Upper lobe of left lung (tissue), 6 donors: Measurements from ENCODE around the gene MLIP. TPM values are rescaled to one million over a fixed set of nuclear protein-coding genes. Genes with fewer than 3 reads are reported as not detected.
"Not testable (repeated sequence)": the region's sequence is repeated elsewhere in the genome, so short reads cannot be mapped to it uniquely, and the experiment has no call there.

Experiments
- ATAC-seq, 2 donors: fragments of 200-7000 bp; cut with Tn5 transposase; one replicate each; pipeline ENCODE4 v1.9.1; 2022; ENCODE audit warnings: mild to moderate bottlenecking in 2 of 2, moderate library complexity in 2 of 2; ENCODE audit not compliant: low FRiP score in 2 of 2
- DNase-seq, 2 donors: peaks; one replicate each; pipeline ENCODE4 v3.0.0-alpha.2; 2019 to 2020
- H3K27ac ChIP-seq, 4 donors: fragments of 200-600 bp; sonication (generic); one replicate each; pipeline ENCODE4 v1.5.1; 2016 to 2019
- H3K27me3 ChIP-seq, 4 donors: fragments of 200-600 bp; sonication (generic); one replicate each; pipeline ENCODE4 v1.5.1; 2017 to 2019
- H3K36me3 ChIP-seq, 4 donors: fragments of 200-600 bp; sonication (generic); one replicate each; pipeline ENCODE4 v1.5.1; 2016 to 2019
- H3K4me1 ChIP-seq, 4 donors: fragments of 200-600 bp; sonication (generic); one replicate each; pipeline ENCODE4 v1.5.1; 2018 to 2019
- H3K4me3 ChIP-seq, 4 donors: fragments of 200-600 bp; sonication (generic); one replicate each; pipeline ENCODE4 v1.5.1; 2017 to 2019; ENCODE audit warnings: mild to moderate bottlenecking in 2 of 4, moderate library complexity in 1 of 4
- H3K9me3 ChIP-seq, 4 donors: fragments of 200-600 bp; sonication (generic); one replicate each; pipeline ENCODE4 v1.5.1; 2018 to 2019
- EP300 ChIP-seq, 4 donors: sonication (generic); formaldehyde crosslinking; IDR thresholded peaks; one replicate each; pipeline ENCODE4 v1.5.1; 2017; ENCODE audit warnings: antibody characterized with exemption in 4 of 4, control low read depth in 2 of 4
- POLR2A ChIP-seq, 4 donors: fragments of 450-650 bp; IDR thresholded peaks; one replicate each; pipeline ENCODE4 v1.5.1; 2016 to 2017; ENCODE audit warnings: antibody characterized with exemption in 4 of 4, mild to moderate bottlenecking in 2 of 4
- POLR2AphosphoS5 ChIP-seq, 2 donors: sonication (generic); formaldehyde crosslinking; IDR thresholded peaks; one replicate each; pipeline ENCODE4 v1.5.1; 2017; ENCODE audit warnings: antibody characterized with exemption in 2 of 2
- WGBS, 2 donors: methylation state at CpG; one replicate each; pipeline ENCODE4 v1.1.5; 2017 to 2018; 5-methylcytosine and 5-hydroxymethylcytosine counted together
- total RNA-seq, 6 donors: library from RNA; depleted of rRNA in 4 of 6; stranded (reverse); fragments of >200 nt in 4 of 6; gene quantifications; one replicate each; pipeline versions ENCODE4 v1.1.0 to v1.2.1, GENCODE V29; 2016 to 2021
- TF ChIP-seq, protein P1 (sequence below), 6 experiments: fragments of 450-650 bp in 4 of 6; fragments of 200-600 bp in 2 of 6; sonication (generic) in 2 of 6; IDR thresholded peaks; one replicate each; pipeline ENCODE4 v1.5.1; 2016 to 2019; ENCODE audit warnings: antibody characterized with exemption in 6 of 6
- donor health status: DM: no; HTN: no; CAD: no; lungs with moderate emphysema.
- donor health status: DM: no; HTN: yes; CAD: no; lungs with severe emphysema.

MLIP gene
- total RNA-seq, 6 donors from 2014 or later: 0.47 to 1.3 (median 0.77) TPM; not detected in 2

DNA sequence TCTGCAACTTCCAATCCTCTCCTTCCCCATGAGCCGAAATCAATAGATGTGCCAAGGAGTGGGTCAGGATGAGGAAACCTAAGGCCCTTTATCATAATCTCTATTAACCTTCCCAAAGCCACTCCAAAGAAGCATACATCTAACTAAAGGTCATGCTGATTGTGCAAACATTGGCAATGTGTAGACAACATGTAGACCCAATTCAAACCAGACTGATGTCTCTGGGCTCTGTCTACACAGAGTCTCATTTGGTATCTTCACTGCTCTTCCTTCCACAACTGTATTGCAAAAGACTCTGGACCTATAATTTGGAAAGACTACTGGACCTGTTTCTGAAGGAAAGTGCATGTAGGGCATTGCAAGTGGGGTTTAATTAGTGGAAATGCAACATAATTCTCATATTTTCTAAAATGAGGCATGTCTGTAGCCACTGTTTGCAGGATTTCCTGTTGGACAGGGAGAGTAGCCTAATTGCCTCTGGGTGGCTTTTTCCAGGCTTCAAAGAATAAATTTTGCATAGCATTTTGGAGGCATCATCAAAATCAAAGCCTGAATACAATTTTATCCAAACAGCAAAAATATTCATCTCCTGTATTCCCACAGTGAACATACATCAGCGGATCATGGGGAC, 35.0 kb upstream of the MLIP start:
- H3K4me1 ChIP-seq: no peaks in the 10 kb centered on the region
- TF ChIP-seq POLR2AphosphoS5 (IDR thresholded peaks at IDR 0.05) (no peak), POLR2A (IDR thresholded peaks at IDR 0.05) (no peak), EP300 (IDR thresholded peaks at IDR 0.05) (no peak)
- TF ChIP-seq, protein P1, sequence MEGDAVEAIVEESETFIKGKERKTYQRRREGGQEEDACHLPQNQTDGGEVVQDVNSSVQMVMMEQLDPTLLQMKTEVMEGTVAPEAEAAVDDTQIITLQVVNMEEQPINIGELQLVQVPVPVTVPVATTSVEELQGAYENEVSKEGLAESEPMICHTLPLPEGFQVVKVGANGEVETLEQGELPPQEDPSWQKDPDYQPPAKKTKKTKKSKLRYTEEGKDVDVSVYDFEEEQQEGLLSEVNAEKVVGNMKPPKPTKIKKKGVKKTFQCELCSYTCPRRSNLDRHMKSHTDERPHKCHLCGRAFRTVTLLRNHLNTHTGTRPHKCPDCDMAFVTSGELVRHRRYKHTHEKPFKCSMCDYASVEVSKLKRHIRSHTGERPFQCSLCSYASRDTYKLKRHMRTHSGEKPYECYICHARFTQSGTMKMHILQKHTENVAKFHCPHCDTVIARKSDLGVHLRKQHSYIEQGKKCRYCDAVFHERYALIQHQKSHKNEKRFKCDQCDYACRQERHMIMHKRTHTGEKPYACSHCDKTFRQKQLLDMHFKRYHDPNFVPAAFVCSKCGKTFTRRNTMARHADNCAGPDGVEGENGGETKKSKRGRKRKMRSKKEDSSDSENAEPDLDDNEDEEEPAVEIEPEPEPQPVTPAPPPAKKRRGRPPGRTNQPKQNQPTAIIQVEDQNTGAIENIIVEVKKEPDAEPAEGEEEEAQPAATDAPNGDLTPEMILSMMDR (IDR thresholded peaks at IDR 0.05): no peak
- H3K27me3 ChIP-seq: no peaks in the 10 kb centered on the region
- WGBS, 2 donors: 96 to 100% methylated on average over 2 of the region's 2 CpGs
- no peaks in the 10 kb centered on the region for H3K9me3 ChIP-seq
- H3K27ac ChIP-seq: no peak overlapping the region
- no peak overlapping the region for H3K4me3 ChIP-seq
- H3K36me3 ChIP-seq: no peaks in the 10 kb centered on the region
- ATAC-seq (no peak), DNase-seq (no peak)

DNA sequence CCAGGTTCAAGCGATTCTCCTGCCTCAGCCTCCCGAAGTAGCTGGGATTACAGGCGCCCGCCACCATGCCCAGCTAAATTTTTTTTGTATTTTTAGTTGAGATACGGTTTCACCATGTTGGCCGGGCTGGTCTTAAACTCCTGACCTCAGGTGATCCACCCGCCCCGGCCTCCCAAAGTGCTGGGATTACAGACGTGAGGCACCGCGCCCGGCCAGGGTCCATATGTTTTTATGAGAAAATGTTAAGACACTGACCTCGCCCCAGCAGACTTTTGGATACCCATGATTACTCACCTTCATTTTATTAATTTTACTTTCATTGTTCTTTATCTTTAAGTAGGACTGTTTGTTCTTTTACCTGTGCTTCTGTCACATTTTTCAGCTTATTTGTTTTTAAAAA, 29.7 kb upstream of the MLIP start:
- peak in 1 of 2 donors; percentile 29 for DNase-seq
- not testable (repeated sequence) for H3K27ac ChIP-seq, H3K4me3 ChIP-seq, ATAC-seq, H3K36me3 ChIP-seq, H3K27me3 ChIP-seq, H3K9me3 ChIP-seq, H3K4me1 ChIP-seq
- WGBS, 2 donors: 92 to 93% methylated on average over 13 of the region's 13 CpGs

DNA sequence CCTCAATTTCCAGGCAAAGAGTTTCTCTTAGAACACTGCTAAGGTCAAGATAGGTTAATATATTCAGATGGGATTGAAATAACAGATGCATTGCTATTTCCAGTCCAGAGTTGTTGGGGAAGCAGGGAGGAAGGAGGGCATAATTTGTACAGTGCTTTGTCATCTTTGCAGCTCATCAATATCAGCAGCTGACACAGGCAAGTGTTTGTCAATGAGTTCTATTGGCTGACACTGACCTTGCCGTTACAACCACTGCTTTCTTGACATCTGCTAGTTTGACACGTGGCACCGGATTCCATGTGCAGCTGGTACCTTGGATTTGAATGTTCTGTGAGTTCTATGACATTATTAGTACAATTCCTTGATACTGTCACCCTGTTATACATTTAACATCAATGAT, 28.0 kb upstream of the MLIP start:
- Histone ChIP-seq H3K4me3 (no peak overlapping the region), H3K27me3 (no peaks in the 10 kb centered on the region), H3K27ac (no peak overlapping the region), H3K9me3 (no peaks in the 10 kb centered on the region), H3K36me3 (no peaks in the 10 kb centered on the region), H3K4me1 (no peaks in the 10 kb centered on the region)
- WGBS, 2 donors: 48 to 74% methylated on average over 3 of the region's 3 CpGs
- TF ChIP-seq POLR2AphosphoS5 (IDR thresholded peaks at IDR 0.05) (no peak), POLR2A (IDR thresholded peaks at IDR 0.05) (no peak), EP300 (IDR thresholded peaks at IDR 0.05) (no peak)
- TF ChIP-seq, protein P1 (IDR thresholded peaks at IDR 0.05): no peak
- DNase-seq (no peak), ATAC-seq (no peak)

DNA sequence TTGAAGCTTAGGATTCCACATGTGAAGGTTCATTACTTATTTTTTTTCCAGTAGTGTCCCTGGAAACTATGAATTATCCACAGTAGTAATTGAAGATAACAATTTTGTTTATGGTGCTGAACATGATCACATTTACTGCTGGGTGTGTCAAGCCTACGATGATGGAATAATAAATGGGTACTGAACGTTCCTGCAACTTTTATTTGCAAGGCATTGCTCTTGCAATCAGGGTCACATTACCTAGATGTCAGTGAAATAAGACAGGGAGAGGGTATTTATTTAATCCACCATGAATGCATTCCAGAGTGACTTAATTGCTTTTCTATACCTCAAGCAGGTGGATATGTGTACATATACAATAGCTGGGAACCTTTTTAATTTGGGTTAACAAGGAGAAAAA, 27.0 kb upstream of the MLIP start:
- 56 to 63% methylated on average over 2 of the region's 2 CpGs for WGBS, 2 donors
- H3K4me1 ChIP-seq: no peaks in the 10 kb centered on the region
- TF ChIP-seq POLR2A (IDR thresholded peaks at IDR 0.05) (no peak), EP300 (IDR thresholded peaks at IDR 0.05) (no peak), POLR2AphosphoS5 (IDR thresholded peaks at IDR 0.05) (no peak)
- TF ChIP-seq, protein P1 (IDR thresholded peaks at IDR 0.05): no peak

DNA sequence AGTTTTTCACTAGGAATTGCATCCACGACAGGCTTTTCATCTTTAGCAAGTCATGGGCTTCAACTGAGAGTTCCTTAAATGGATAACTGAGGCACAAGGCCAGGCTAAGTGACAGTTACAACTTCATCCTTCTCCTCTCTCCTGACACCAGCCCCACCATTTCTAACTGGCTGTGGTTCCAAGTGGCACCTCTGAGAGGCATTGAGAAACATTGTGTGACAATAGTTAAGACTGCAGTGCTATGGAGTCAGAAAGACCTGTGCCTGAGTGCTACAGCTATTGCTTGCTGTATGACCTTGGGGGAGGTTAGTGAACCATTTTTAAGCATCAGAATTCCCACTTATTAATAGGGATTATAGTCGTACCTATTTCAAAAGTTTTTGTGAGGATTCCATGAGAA, 26.2 kb upstream of the MLIP start:
- WGBS, 2 donors: 32 to 39% methylated on average over 2 of the region's 2 CpGs
- Histone ChIP-seq H3K36me3 (no peaks in the 10 kb centered on the region), H3K9me3 (no peaks in the 10 kb centered on the region), H3K27ac (no peak overlapping the region), H3K4me1 (no peaks in the 10 kb centered on the region), H3K27me3 (no peaks in the 10 kb centered on the region), H3K4me3 (no peak overlapping the region)
- no peak for TF ChIP-seq POLR2AphosphoS5 (IDR thresholded peaks at IDR 0.05)
- TF ChIP-seq POLR2A (IDR thresholded peaks at IDR 0.05): no peak
- no peak for TF ChIP-seq EP300 (IDR thresholded peaks at IDR 0.05)
- TF ChIP-seq, protein P1 (IDR thresholded peaks at IDR 0.05): no peak
- DNase-seq (no peak), ATAC-seq (no peak)

More for the DNA sequence above, 27.0 kb upstream of the MLIP start:
- no peaks in the 10 kb centered on the region for H3K9me3 ChIP-seq
- ATAC-seq: no peak
- no peaks in the 10 kb centered on the region for H3K36me3 ChIP-seq
- H3K27me3 ChIP-seq: no peaks in the 10 kb centered on the region
- no peak for DNase-seq
- no peak overlapping the region for H3K4me3 ChIP-seq
- no peak overlapping the region for H3K27ac ChIP-seq
